ENCODE measurements around the gene SPEM2. TPM values are rescaled to one million over a fixed set of nuclear protein-coding genes. Genes with fewer than 3 reads are reported as not detected.

Gene SPEM2
- total RNA-seq, 3 donors from 2014 or later, result not detected

- DNase-seq, result peak; percentile 15
- Mint-ChIP-seq H3K4me3 (no peak overlapping the region), H3K27me3 (ENCODE audit: low read depth) (no peaks in the 10 kb centered on the region), H3K36me3 (ENCODE audit: insufficient read depth) (no peaks in the 10 kb centered on the region), H3K4me1 (ENCODE audit: low read depth) (peaks cover 5% of the 10 kb centered on the region), H3K9me3 (no peaks in the 10 kb centered on the region)
- ATAC-seq, result no peak
Observed at GRCh38 chr17:7408252-7408727, 17.1 kb upstream of the SPEM2 start.

- Mint-ChIP-seq H3K4me1 (ENCODE audit: low read depth) (peaks cover 5% of the 10 kb centered on the region), H3K36me3 (ENCODE audit: insufficient read depth) (no peaks in the 10 kb centered on the region), H3K27me3 (ENCODE audit: low read depth) (no peaks in the 10 kb centered on the region), H3K4me3 (no peak overlapping the region), H3K9me3 (no peaks in the 10 kb centered on the region)
- DNase-seq (no peak), ATAC-seq (no peak)
Observed at GRCh38 chr17:7408863-7409262, 16.6 kb upstream of the SPEM2 start.

GRCh38 chr17:7409716-7410115 is 15.7 kb upstream of the SPEM2 start:
- Mint-ChIP-seq H3K4me1 (ENCODE audit: low read depth) (peaks cover 5% of the 10 kb centered on the region), H3K9me3 (no peaks in the 10 kb centered on the region), H3K27me3 (ENCODE audit: low read depth) (no peaks in the 10 kb centered on the region), H3K36me3 (ENCODE audit: insufficient read depth) (no peaks in the 10 kb centered on the region), H3K4me3 (no peak overlapping the region)
- ATAC-seq, result no peak
- DNase-seq, result no peak

- H3K4me3 Mint-ChIP-seq, result no peak overlapping the region
- H3K27me3 Mint-ChIP-seq (ENCODE audit: low read depth), result no peaks in the 10 kb centered on the region
- H3K9me3 Mint-ChIP-seq, result no peaks in the 10 kb centered on the region
- DNase-seq (no peak), ATAC-seq (no peak)
- H3K4me1 Mint-ChIP-seq (ENCODE audit: low read depth), result peaks cover 2% of the 10 kb centered on the region
- H3K36me3 Mint-ChIP-seq (ENCODE audit: insufficient read depth), result no peaks in the 10 kb centered on the region
Observed at GRCh38 chr17:7410634-7411426, 14.6 kb upstream of the SPEM2 start.

- H3K9me3 Mint-ChIP-seq, result no peaks in the 10 kb centered on the region
- DNase-seq (no peak), ATAC-seq (no peak)
- no peaks in the 10 kb centered on the region for H3K27me3 Mint-ChIP-seq (ENCODE audit: low read depth)
- H3K4me3 Mint-ChIP-seq, result no peak overlapping the region
- H3K4me1 Mint-ChIP-seq (ENCODE audit: low read depth), result no peaks in the 10 kb centered on the region
- no peaks in the 10 kb centered on the region for H3K36me3 Mint-ChIP-seq (ENCODE audit: insufficient read depth)
Observed at GRCh38 chr17:7411427-7411750, 14.0 kb upstream of the SPEM2 start.

GRCh38 chr17:7413346-7413985 is 11.9 kb upstream of the SPEM2 start:
- Mint-ChIP-seq H3K9me3 (no peaks in the 10 kb centered on the region), H3K4me1 (ENCODE audit: low read depth) (no peaks in the 10 kb centered on the region), H3K4me3 (no peak overlapping the region), H3K36me3 (ENCODE audit: insufficient read depth) (no peaks in the 10 kb centered on the region), H3K27me3 (ENCODE audit: low read depth) (no peaks in the 10 kb centered on the region)
- DNase-seq, result no peak
- ATAC-seq, result no peak

- Mint-ChIP-seq H3K4me3 (no peak overlapping the region), H3K4me1 (ENCODE audit: low read depth) (no peaks in the 10 kb centered on the region), H3K9me3 (no peaks in the 10 kb centered on the region), H3K27me3 (ENCODE audit: low read depth) (peaks cover 3% of the 10 kb centered on the region), H3K36me3 (ENCODE audit: insufficient read depth) (no peaks in the 10 kb centered on the region)
- DNase-seq (no peak), ATAC-seq (no peak)
Observed at GRCh38 chr17:7414837-7415236, 10.6 kb upstream of the SPEM2 start.

- no peak for ATAC-seq
- Mint-ChIP-seq H3K36me3 (ENCODE audit: insufficient read depth) (no peaks in the 10 kb centered on the region), H3K27me3 (ENCODE audit: low read depth) (peaks cover 3% of the 10 kb centered on the region), H3K4me1 (ENCODE audit: low read depth) (no peaks in the 10 kb centered on the region), H3K9me3 (no peaks in the 10 kb centered on the region), H3K4me3 (no peak overlapping the region)
- DNase-seq, result no peak
Observed at GRCh38 chr17:7415784-7416183, 9.6 kb upstream of the SPEM2 start.

GRCh38 chr17:7416323-7416722 is 9.1 kb upstream of the SPEM2 start:
- no peak for DNase-seq
- Mint-ChIP-seq H3K4me3 (no peak overlapping the region), H3K9me3 (no peaks in the 10 kb centered on the region), H3K4me1 (ENCODE audit: low read depth) (no peaks in the 10 kb centered on the region), H3K36me3 (ENCODE audit: insufficient read depth) (no peaks in the 10 kb centered on the region), H3K27me3 (ENCODE audit: low read depth) (peaks cover 3% of the 10 kb centered on the region)
- ATAC-seq, result no peak

- DNase-seq (no peak), ATAC-seq (no peak)
- H3K4me3 Mint-ChIP-seq, result no peak overlapping the region
- H3K27me3 Mint-ChIP-seq (ENCODE audit: low read depth), result peaks cover 3% of the 10 kb centered on the region
- no peaks in the 10 kb centered on the region for H3K36me3 Mint-ChIP-seq (ENCODE audit: insufficient read depth)
- no peaks in the 10 kb centered on the region for H3K9me3 Mint-ChIP-seq
- no peaks in the 10 kb centered on the region for H3K4me1 Mint-ChIP-seq (ENCODE audit: low read depth)
Observed at GRCh38 chr17:7417056-7417655, 8.3 kb upstream of the SPEM2 start.

- Mint-ChIP-seq H3K36me3 (ENCODE audit: insufficient read depth) (no peaks in the 10 kb centered on the region), H3K27me3 (ENCODE audit: low read depth) (peaks cover 3% of the 10 kb centered on the region), H3K4me1 (ENCODE audit: low read depth) (no peaks in the 10 kb centered on the region), H3K9me3 (no peaks in the 10 kb centered on the region), H3K4me3 (no peak overlapping the region)
- ATAC-seq, result no peak
- no peak for DNase-seq
Observed at GRCh38 chr17:7418472-7419152, 6.8 kb upstream of the SPEM2 start.

GRCh38 chr17:7419819-7420610 is 5.4 kb upstream of the SPEM2 start, which contains the start of gene SPEM1:
Gene SPEM1 (plus strand): TSS chr17:7420324. CDS start chr17:7420385, 61 bp downstream.
- Mint-ChIP-seq H3K27me3 (ENCODE audit: low read depth) (peaks cover 3% of the 10 kb centered on the region), H3K9me3 (no peaks in the 10 kb centered on the region), H3K36me3 (ENCODE audit: insufficient read depth) (no peaks in the 10 kb centered on the region), H3K4me3 (no peak within 1 kb of the TSS), H3K4me1 (ENCODE audit: low read depth) (no peaks in the 10 kb centered on the region)
- no peak for DNase-seq
- ATAC-seq, result no peak

GRCh38 chr17:7421186-7421585 is 4.2 kb upstream of the SPEM2 start:
- DNase-seq (no peak), ATAC-seq (no peak)
- no peak overlapping the region for H3K4me3 Mint-ChIP-seq
- H3K4me1 Mint-ChIP-seq (ENCODE audit: low read depth), result no peaks in the 10 kb centered on the region
- peaks cover 5% of the 10 kb centered on the region for H3K27me3 Mint-ChIP-seq (ENCODE audit: low read depth)
- no peaks in the 10 kb centered on the region for H3K36me3 Mint-ChIP-seq (ENCODE audit: insufficient read depth)
- H3K9me3 Mint-ChIP-seq, result no peaks in the 10 kb centered on the region

- H3K4me1 Mint-ChIP-seq (ENCODE audit: low read depth), result no peaks in the 10 kb centered on the region
- no peaks in the 10 kb centered on the region for H3K36me3 Mint-ChIP-seq (ENCODE audit: insufficient read depth)
- peaks cover 6% of the 10 kb centered on the region for H3K27me3 Mint-ChIP-seq (ENCODE audit: low read depth)
- ATAC-seq (no peak), DNase-seq (no peak)
- H3K4me3 Mint-ChIP-seq, result no peak overlapping the region
- H3K9me3 Mint-ChIP-seq, result no peaks in the 10 kb centered on the region
Observed at GRCh38 chr17:7423679-7424078, 1.7 kb upstream of the SPEM2 start.

Data from activated T-cell treated with anti-CD3 and anti-CD28 coated beads, Interleukin-2, amount 50 U/mL, for 4 hours (primary cell).